Activated naive CD4-positive, alpha-beta T cell treated with anti-CD3 and anti-CD28 coated beads, Interleukin-2, amount 50 U/mL, for 24 hours (primary cell): ENCODE measurements around the gene CFHR1.
A peak's percentile ranks its signal among the peaks of the same experiment; 100 is the strongest.

Source experiments
- H3K27ac Mint-ChIP-seq: one replicate; pipeline ENCODE4 v1.8.0; 2021; ENCODE audit warnings: mild to moderate bottlenecking, mixed read lengths
- H3K27me3 Mint-ChIP-seq: one replicate; pipeline ENCODE4 v1.8.0; 2021; ENCODE audit warnings: mixed read lengths
- H3K36me3 Mint-ChIP-seq: one replicate; pipeline ENCODE4 v1.8.0; 2021; ENCODE audit warnings: mixed read lengths
- H3K4me1 Mint-ChIP-seq: one replicate; pipeline ENCODE4 v1.8.0; 2021; ENCODE audit warnings: mixed read lengths
- H3K4me3 Mint-ChIP-seq: one replicate; pipeline ENCODE4 v1.8.0; 2021; ENCODE audit warnings: mild to moderate bottlenecking, mixed read lengths
- H3K9me3 Mint-ChIP-seq: one replicate; pipeline ENCODE4 v1.8.0; 2021; ENCODE audit warnings: mixed read lengths

CFHR1 gene

GRCh38 chr1:196857188-196857587, 37.7 kb downstream of the CFHR1 start:
- no peak overlapping the region for H3K4me3 Mint-ChIP-seq
- no peaks in the 10 kb centered on the region for H3K4me1 Mint-ChIP-seq
- H3K36me3 Mint-ChIP-seq, result no peaks in the 10 kb centered on the region
- H3K27ac Mint-ChIP-seq, result no peak overlapping the region
- H3K9me3 Mint-ChIP-seq, result peaks cover 8% of the 10 kb centered on the region
- no peaks in the 10 kb centered on the region for H3K27me3 Mint-ChIP-seq

GRCh38 chr1:196858811-196859210, 39.3 kb downstream of the CFHR1 start:
- Mint-ChIP-seq H3K27me3 (no peaks in the 10 kb centered on the region), H3K27ac (no peak overlapping the region), H3K9me3 (peaks cover 8% of the 10 kb centered on the region), H3K36me3 (no peaks in the 10 kb centered on the region), H3K4me1 (no peaks in the 10 kb centered on the region), H3K4me3 (no peak overlapping the region)

GRCh38 chr1:196860323-196860884, 40.9 kb downstream of the CFHR1 start:
- H3K27me3 Mint-ChIP-seq, result peaks cover 2% of the 10 kb centered on the region
- no peaks in the 10 kb centered on the region for H3K4me1 Mint-ChIP-seq
- peak overlapping the region; percentile 56 for H3K27ac Mint-ChIP-seq
- H3K4me3 Mint-ChIP-seq, result no peak overlapping the region
- H3K36me3 Mint-ChIP-seq, result no peaks in the 10 kb centered on the region
- H3K9me3 Mint-ChIP-seq, result peaks cover 8% of the 10 kb centered on the region

- Mint-ChIP-seq H3K4me3 (no peak overlapping the region), H3K4me1 (no peaks in the 10 kb centered on the region), H3K9me3 (peaks cover 8% of the 10 kb centered on the region), H3K27ac (no peak overlapping the region), H3K36me3 (no peaks in the 10 kb centered on the region), H3K27me3 (peaks cover 2% of the 10 kb centered on the region)
Observed at GRCh38 chr1:196861429-196861828, 41.9 kb downstream of the CFHR1 start.

- no peaks in the 10 kb centered on the region for H3K36me3 Mint-ChIP-seq
- H3K4me3 Mint-ChIP-seq, result no peak overlapping the region
- H3K4me1 Mint-ChIP-seq, result no peaks in the 10 kb centered on the region
- H3K9me3 Mint-ChIP-seq, result no peaks in the 10 kb centered on the region
- H3K27me3 Mint-ChIP-seq, result peaks cover 2% of the 10 kb centered on the region
- no peak overlapping the region for H3K27ac Mint-ChIP-seq
Observed at GRCh38 chr1:196866974-196867373, 47.4 kb downstream of the CFHR1 start.

- no peaks in the 10 kb centered on the region for H3K4me1 Mint-ChIP-seq
- no peaks in the 10 kb centered on the region for H3K36me3 Mint-ChIP-seq
- H3K9me3 Mint-ChIP-seq, result peaks cover 6% of the 10 kb centered on the region
- no peak overlapping the region for H3K27ac Mint-ChIP-seq
- H3K4me3 Mint-ChIP-seq, result no peak overlapping the region
- H3K27me3 Mint-ChIP-seq, result peaks cover 3% of the 10 kb centered on the region
Observed at GRCh38 chr1:196873385-196873784, 53.9 kb downstream of the CFHR1 start.

GRCh38 chr1:196875935-196876334, 56.4 kb downstream of the CFHR1 start:
- Mint-ChIP-seq H3K27me3 (peaks cover 3% of the 10 kb centered on the region), H3K9me3 (peaks cover 6% of the 10 kb centered on the region), H3K4me1 (no peaks in the 10 kb centered on the region), H3K4me3 (no peak overlapping the region), H3K27ac (no peak overlapping the region), H3K36me3 (no peaks in the 10 kb centered on the region)

GRCh38 chr1:196877964-196878363, 58.4 kb downstream of the CFHR1 start:
- Mint-ChIP-seq H3K27ac (no peak overlapping the region), H3K4me1 (no peaks in the 10 kb centered on the region), H3K27me3 (peaks cover 3% of the 10 kb centered on the region), H3K9me3 (peaks cover 7% of the 10 kb centered on the region), H3K36me3 (no peaks in the 10 kb centered on the region), H3K4me3 (no peak overlapping the region)
